Smooth muscle cell (in vitro differentiated cells): ENCODE results near the gene SLC18A3. TPM values are rescaled to one million over a fixed set of nuclear protein-coding genes. Genes with fewer than 3 reads are reported as not detected.

ENCODE experiments used
- DNase-seq: peaks from one replicate; lab custom pipeline; 2025; ENCODE audit not compliant: unreplicated experiment; lab: John Stamatoyannopoulos, UW
- H2AFZ ChIP-seq: fragments of 200-600 bp; sonication (generic); 2 replicates; pipeline ENCODE4 v1.6.0; 2016; ENCODE audit warnings: antibody characterized with exemption, low read depth, mild to moderate bottlenecking
- H3F3A ChIP-seq: fragments of 200-600 bp; sonication (generic); 2 replicates; pipeline ENCODE4 v1.6.0; 2017; ENCODE audit warnings: antibody characterized with exemption, low read depth
- H3K27ac ChIP-seq: fragments of 200-600 bp; sonication (generic); 2 replicates; pipeline ENCODE4 v1.5.1; 2016; ENCODE audit warnings: low read depth, mild to moderate bottlenecking
- H3K27me3 ChIP-seq: fragments of 200-600 bp; sonication (generic); 2 replicates; pipeline ENCODE4 v1.6.1; 2016; ENCODE audit warnings: low read depth, mild to moderate bottlenecking
- H3K36me3 ChIP-seq: fragments of 200-600 bp; sonication (generic); 2 replicates; pipeline ENCODE4 v1.5.1; 2016; ENCODE audit warnings: low read depth
- H3K4me1 ChIP-seq: fragments of 200-600 bp; sonication (generic); 2 replicates; pipeline ENCODE4 v1.5.1; 2016; ENCODE audit warnings: low read depth
- H3K4me2 ChIP-seq: fragments of 200-600 bp; sonication (generic); 2 replicates; pipeline ENCODE4 v1.6.0; 2016; ENCODE audit warnings: mild to moderate bottlenecking
- H3K4me3 ChIP-seq: fragments of 200-600 bp; sonication (generic); 2 replicates; pipeline ENCODE4 v1.5.1; 2016; ENCODE audit warnings: mild to moderate bottlenecking
- H3K79me2 ChIP-seq: fragments of 200-600 bp; sonication (generic); 2 replicates; pipeline ENCODE4 v1.6.0; 2016; ENCODE audit warnings: low read depth, mild to moderate bottlenecking
- H3K9ac ChIP-seq: fragments of 200-600 bp; sonication (generic); 2 replicates; pipeline ENCODE4 v1.6.0; 2016; ENCODE audit warnings: low read depth
- H3K9me3 ChIP-seq: fragments of 200-600 bp; sonication (generic); replicated peaks from 2 replicates; pipeline ENCODE4 v1.5.1; 2016; ENCODE audit warnings: low read depth
- H4K20me1 ChIP-seq: fragments of 200-600 bp; sonication (generic); 2 replicates; pipeline ENCODE4 v1.6.0; 2016; ENCODE audit warnings: low read depth
- WGBS: methylation state at CpG from one replicate; pipeline ENCODE4 v1.1.7; 2016; ENCODE audit warnings: low lambda C conversion rate; 5-methylcytosine and 5-hydroxymethylcytosine counted together
- polyA plus RNA-seq: library from polyadenylated mRNA; unstranded; fragments of >200 nt; fragmentation: Nextera tagmentation; extraction: Ambion mirVana; gene quantifications from 2 replicates; pipeline ENCODE4 v1.2.1, GENCODE V29; 2016
- total RNA-seq: library from RNA; depleted of rRNA; stranded (reverse); fragments of >200 nt; gene quantifications from 2 replicates; pipeline ENCODE4 v1.2.3, GENCODE V29; 2014
- TF ChIP-seq, protein P1 (sequence below): fragments of 200-600 bp; sonication (generic); IDR thresholded peaks from 2 replicates; pipeline ENCODE4 v1.5.1; 2017; ENCODE audit warnings: borderline replicate concordance, mild to moderate bottlenecking, antibody characterized with exemption; ENCODE audit not compliant: insufficient read depth, poor library complexity, severe bottlenecking

The SLC18A3 gene
- total and polyA plus RNA-seq, 2 experiments from 2014 or later, result not detected

DNA sequence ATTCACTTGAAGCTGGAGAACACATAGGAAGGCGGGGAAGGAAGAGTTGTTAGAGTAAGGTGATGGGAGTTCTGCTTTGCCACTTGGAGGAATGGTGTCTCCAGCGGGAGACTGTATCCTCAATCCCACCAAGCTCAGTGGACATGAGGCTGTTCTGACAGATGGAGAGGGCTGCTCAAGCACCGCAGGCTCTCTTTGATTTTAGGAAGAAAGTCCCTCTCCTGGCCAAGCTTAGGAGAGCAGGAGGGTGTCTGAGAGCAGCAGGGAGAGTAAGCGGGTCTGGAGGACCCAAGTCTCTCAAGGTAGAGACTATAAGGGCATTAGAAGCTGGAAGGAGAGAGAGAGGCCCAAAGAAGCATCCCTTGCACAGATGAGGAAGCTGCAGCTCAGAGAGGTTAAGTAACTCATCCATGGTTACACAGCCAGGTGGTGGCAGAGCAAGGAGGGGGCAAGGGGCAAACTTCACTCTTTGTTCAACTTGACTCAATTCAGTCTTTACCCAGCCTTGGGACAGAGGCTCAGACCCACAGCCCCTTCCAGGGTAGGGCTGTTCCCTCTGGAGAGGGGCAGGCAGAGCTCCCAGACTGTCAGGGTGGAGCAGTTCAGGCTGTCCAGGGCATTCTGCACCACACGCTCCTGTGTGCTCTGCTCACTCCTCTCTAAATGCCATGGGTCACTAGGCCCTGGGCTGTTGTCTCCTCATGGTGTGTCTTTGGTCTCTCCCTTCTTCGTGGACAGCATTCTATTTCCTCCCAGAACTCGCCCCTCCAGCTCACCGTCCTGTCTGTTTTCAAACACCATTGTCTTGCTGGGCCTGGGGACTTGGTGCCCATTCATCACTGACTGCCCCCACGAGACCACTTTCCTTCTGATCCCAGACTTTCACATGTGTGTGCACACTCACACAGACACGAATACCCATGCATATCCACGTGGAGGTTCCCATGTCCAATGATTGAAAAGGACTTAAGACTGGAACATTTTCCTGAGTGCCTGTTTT is 12.6 kb downstream of the SLC18A3 start:
- Histone ChIP-seq H3K27me3 (peaks cover 28% of the 10 kb centered on the region), H3F3A (no peaks in the 10 kb centered on the region), H3K9ac (no peak overlapping the region), H2AFZ (no peak overlapping the region), H3K36me3 (no peaks in the 10 kb centered on the region), H3K4me1 (no peaks in the 10 kb centered on the region), H4K20me1 (no peaks in the 10 kb centered on the region), H3K9me3 (no peaks in the 10 kb centered on the region), H3K79me2 (no peaks in the 10 kb centered on the region), H3K4me2 (no peak overlapping the region), H3K4me3 (no peak overlapping the region), H3K27ac (no peak overlapping the region)
- WGBS, result 83% methylated on average over 11 of the region's 11 CpGs
- TF ChIP-seq, protein P1, sequence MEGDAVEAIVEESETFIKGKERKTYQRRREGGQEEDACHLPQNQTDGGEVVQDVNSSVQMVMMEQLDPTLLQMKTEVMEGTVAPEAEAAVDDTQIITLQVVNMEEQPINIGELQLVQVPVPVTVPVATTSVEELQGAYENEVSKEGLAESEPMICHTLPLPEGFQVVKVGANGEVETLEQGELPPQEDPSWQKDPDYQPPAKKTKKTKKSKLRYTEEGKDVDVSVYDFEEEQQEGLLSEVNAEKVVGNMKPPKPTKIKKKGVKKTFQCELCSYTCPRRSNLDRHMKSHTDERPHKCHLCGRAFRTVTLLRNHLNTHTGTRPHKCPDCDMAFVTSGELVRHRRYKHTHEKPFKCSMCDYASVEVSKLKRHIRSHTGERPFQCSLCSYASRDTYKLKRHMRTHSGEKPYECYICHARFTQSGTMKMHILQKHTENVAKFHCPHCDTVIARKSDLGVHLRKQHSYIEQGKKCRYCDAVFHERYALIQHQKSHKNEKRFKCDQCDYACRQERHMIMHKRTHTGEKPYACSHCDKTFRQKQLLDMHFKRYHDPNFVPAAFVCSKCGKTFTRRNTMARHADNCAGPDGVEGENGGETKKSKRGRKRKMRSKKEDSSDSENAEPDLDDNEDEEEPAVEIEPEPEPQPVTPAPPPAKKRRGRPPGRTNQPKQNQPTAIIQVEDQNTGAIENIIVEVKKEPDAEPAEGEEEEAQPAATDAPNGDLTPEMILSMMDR, result no peak
- DNase-seq, result no peak

DNA sequence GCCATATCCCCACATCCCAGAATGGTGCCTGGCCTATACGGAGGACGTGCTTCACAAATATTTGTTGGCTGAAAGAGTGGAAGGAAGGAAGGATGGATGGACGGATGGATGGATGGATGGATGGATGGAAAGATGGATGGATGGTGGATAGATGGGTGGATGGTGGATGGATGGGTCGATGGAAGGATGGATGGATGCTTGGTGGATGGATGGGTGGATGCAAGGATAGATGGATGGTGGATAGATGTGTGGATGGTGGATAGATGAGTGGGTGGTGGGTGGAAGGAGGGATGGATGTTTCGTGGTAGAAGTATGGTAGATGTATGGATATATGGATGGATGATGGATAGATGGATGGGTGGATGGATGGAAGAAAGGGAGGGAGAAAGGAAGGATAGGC is 14.5 kb downstream of the SLC18A3 start:
- peaks cover 11% of the 10 kb centered on the region for H3K27me3 ChIP-seq
- WGBS, result 59% methylated on average over 5 of the region's 5 CpGs
- DNase-seq, result no peak
- H3K36me3 ChIP-seq, result no peaks in the 10 kb centered on the region
- no peaks in the 10 kb centered on the region for H3F3A ChIP-seq
- H3K27ac ChIP-seq, result no peak overlapping the region
- H3K4me2 ChIP-seq, result no peak overlapping the region
- TF ChIP-seq, protein P1, result no peak
- no peak overlapping the region for H3K9ac ChIP-seq
- H3K4me1 ChIP-seq, result no peaks in the 10 kb centered on the region
- no peak overlapping the region for H3K4me3 ChIP-seq
- H4K20me1 ChIP-seq, result no peaks in the 10 kb centered on the region
- H3K9me3 ChIP-seq, result no peaks in the 10 kb centered on the region
- H3K79me2 ChIP-seq, result no peaks in the 10 kb centered on the region
- H2AFZ ChIP-seq, result no peak overlapping the region

DNA sequence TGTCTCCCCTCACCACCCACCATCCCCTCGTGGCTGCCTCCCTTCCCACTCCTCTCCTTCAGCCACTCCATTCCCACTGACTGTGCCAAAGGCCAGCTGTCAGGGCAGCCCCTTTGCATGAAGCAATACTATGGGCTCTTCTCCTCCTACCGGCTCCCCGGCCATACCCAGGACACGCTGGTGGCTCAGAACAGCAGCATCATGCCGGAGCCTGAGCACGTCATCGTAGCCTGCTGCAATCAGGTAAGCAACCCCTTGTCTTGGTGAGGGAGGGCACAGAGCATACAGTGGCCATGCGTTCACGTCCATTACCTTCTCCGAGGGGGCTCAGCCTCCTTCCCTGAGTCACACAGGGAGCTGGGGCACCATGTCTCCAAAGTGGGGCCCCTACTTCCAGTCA is 15.3 kb downstream of the SLC18A3 start:
- peaks cover 8% of the 10 kb centered on the region for H3K27me3 ChIP-seq
- no peak overlapping the region for H3K4me2 ChIP-seq
- H4K20me1 ChIP-seq, result no peaks in the 10 kb centered on the region
- no peaks in the 10 kb centered on the region for H3K79me2 ChIP-seq
- no peak for DNase-seq
- TF ChIP-seq, protein P1, result no peak
- H3F3A ChIP-seq, result no peaks in the 10 kb centered on the region
- no peak overlapping the region for H3K4me3 ChIP-seq
- H3K9ac ChIP-seq, result no peak overlapping the region
- no peaks in the 10 kb centered on the region for H3K9me3 ChIP-seq
- no peak overlapping the region for H3K27ac ChIP-seq
- no peak overlapping the region for H2AFZ ChIP-seq
- H3K36me3 ChIP-seq, result no peaks in the 10 kb centered on the region
- 89% methylated on average over 10 of the region's 10 CpGs for WGBS
- no peaks in the 10 kb centered on the region for H3K4me1 ChIP-seq
